ENCODE measurements around the gene UST. TPM values are rescaled to one million over a fixed set of nuclear protein-coding genes. Genes with fewer than 3 reads are reported as not detected.

UST gene
- total RNA-seq, 2 donors from 2014 or later = 24.2 to 30.8 TPM

DNA sequence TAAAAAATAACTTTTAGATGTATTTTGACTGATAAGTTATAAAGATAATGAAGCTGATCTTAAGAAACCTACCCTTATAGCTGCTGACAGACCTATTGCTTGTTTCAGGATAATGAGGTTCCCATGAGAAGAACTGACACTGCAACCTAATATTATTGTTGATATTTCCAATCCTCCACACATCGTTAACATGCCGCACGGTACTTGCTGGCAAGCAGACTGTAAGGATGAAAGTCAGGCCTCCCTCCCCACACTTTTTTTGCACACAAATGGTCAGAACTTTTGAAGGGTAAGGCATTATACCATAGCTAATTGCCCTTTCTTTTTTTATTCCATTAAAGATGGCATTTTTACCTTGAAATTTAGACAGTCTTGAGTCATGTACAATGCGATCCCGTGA is 210.9 kb downstream of the UST start:
- Histone ChIP-seq H3K9me3 (no peaks in the 10 kb centered on the region), H3K27me3 (replicated peaks; ENCODE audit: insufficient read depth) (no peaks in the 10 kb centered on the region), H3K4me1 (ENCODE audit: control insufficient read depth in 1 of 2, low read depth in 2 of 2) (no peaks in the 10 kb centered on the region), H3K36me3 (no peaks in the 10 kb centered on the region), H3K27ac (no peak overlapping the region), H3K4me3 (no peak overlapping the region)
- DNase-seq (ENCODE audit: low spot score) = no peak
- TF ChIP-seq, protein P1, sequence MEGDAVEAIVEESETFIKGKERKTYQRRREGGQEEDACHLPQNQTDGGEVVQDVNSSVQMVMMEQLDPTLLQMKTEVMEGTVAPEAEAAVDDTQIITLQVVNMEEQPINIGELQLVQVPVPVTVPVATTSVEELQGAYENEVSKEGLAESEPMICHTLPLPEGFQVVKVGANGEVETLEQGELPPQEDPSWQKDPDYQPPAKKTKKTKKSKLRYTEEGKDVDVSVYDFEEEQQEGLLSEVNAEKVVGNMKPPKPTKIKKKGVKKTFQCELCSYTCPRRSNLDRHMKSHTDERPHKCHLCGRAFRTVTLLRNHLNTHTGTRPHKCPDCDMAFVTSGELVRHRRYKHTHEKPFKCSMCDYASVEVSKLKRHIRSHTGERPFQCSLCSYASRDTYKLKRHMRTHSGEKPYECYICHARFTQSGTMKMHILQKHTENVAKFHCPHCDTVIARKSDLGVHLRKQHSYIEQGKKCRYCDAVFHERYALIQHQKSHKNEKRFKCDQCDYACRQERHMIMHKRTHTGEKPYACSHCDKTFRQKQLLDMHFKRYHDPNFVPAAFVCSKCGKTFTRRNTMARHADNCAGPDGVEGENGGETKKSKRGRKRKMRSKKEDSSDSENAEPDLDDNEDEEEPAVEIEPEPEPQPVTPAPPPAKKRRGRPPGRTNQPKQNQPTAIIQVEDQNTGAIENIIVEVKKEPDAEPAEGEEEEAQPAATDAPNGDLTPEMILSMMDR (IDR thresholded peaks at IDR 0.05) = no peak
- no peak for ATAC-seq (ENCODE audit: insufficient number of reproducible peaks, low FRiP score, low read depth)

DNA sequence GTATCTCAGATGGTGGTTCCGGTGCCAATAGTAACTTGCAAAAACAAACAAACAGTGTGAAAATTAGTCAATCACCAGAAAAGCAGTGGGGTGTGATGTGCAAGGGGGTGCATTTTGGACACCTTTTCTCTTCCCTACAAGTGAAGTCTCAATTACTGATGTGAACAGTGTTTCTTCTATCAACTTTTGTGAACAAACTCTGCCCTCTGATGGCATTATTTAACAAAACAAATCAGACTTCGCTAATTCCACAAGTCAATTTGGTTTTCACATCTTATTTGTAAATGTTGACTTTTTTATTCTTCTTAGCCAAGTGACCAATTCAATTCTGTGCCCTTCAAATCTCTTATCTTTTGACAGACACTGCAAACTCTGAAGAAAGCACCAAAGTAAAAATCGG is 212.2 kb downstream of the UST start:
- H3K4me1 ChIP-seq (ENCODE audit: control insufficient read depth in 1 of 2, low read depth in 2 of 2) = no peaks in the 10 kb centered on the region
- TF ChIP-seq, protein P1 (IDR thresholded peaks at IDR 0.05) = no peak
- DNase-seq (ENCODE audit: low spot score) (no peak), ATAC-seq (ENCODE audit: insufficient number of reproducible peaks, low FRiP score, low read depth) (no peak)
- no peaks in the 10 kb centered on the region for H3K9me3 ChIP-seq
- no peak overlapping the region for H3K4me3 ChIP-seq
- no peak overlapping the region for H3K27ac ChIP-seq
- no peaks in the 10 kb centered on the region for H3K27me3 ChIP-seq (replicated peaks; ENCODE audit: insufficient read depth)
- H3K36me3 ChIP-seq = no peaks in the 10 kb centered on the region

DNA sequence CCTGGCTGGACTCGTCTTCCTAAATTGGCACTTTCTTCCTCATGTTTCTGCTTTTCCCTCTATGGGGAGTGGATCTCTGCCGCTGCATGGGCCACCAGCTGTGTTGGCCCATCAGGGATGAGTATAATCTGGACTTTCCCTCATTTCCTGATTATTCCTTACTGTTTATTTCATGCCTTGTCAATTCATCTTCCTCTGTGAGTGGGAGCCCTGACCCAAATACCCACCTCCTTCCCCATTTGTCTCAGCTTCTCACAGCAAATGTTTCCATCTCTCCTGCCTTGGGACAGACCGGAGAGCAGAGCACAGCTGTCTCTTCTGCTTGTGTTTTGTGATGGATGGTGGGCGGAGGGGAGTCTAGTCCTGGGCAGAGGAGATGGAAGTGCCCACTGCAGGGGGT is 212.7 kb downstream of the UST start:
- Histone ChIP-seq H3K27me3 (replicated peaks; ENCODE audit: insufficient read depth) (no peaks in the 10 kb centered on the region), H3K36me3 (no peaks in the 10 kb centered on the region), H3K4me1 (ENCODE audit: control insufficient read depth in 1 of 2, low read depth in 2 of 2) (no peaks in the 10 kb centered on the region), H3K9me3 (no peaks in the 10 kb centered on the region), H3K27ac (no peak overlapping the region), H3K4me3 (no peak overlapping the region)
- DNase-seq (ENCODE audit: low spot score) = no peak
- TF ChIP-seq, protein P1 (IDR thresholded peaks at IDR 0.05) = no peak
- ATAC-seq (ENCODE audit: insufficient number of reproducible peaks, low FRiP score, low read depth) = no peak

DNA sequence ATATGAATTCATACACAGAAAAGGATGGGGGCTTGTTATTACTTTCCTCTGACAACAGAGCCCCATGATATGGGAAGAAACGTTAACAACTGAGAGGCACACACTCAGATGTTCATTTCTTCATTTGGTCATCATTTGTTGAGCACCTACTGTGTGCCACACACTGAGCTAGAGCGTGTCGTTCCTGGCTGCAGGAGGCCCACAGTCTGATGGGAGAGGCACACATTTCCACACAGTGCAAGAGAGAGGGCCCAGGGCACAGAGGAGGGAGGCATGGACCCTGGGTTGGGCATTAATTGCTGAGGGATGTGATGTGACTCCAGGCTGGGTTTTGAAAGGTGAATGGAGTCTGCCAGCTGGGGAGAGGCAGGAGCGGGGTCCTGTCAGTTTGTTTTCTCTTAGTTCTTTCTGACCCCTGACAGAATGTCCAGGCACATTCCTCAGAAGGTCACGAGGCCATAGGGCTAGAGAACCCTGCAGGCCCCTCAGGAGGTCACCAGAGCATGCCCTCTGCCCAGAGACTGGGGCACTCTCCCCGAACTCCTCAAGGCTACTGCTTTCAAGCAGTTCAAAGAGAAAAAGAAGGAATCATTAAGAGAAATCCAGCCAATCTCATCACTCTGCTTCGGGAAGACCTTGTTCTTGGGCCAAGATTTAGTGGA is 216.2 kb downstream of the UST start:
- Histone ChIP-seq H3K9me3 (no peaks in the 10 kb centered on the region), H3K4me3 (no peak overlapping the region)
- ATAC-seq (ENCODE audit: insufficient number of reproducible peaks, low FRiP score, low read depth) = no peak

DNA sequence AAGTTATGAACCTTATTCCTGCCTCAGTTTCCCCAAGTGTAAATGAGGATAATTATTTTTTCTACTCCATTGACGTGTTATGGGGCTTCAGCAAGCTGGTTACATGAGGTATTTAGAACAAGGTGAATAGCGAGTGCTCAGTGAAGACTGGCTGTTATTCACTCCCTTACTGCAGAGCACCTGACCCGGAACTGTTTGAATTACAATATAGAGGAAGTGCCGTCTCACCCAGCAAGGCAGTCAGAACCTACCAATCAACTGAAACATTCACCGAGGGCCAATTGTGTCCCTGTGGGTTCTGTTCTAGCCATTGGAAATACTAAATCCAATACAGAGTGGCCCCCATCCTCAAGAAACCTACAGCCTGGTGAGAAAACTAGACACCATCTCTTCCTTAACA is 216.9 kb downstream of the UST start:
- H3K27ac ChIP-seq = no peak overlapping the region
- no peak overlapping the region for H3K4me3 ChIP-seq
- no peaks in the 10 kb centered on the region for H3K9me3 ChIP-seq
- H3K27me3 ChIP-seq (replicated peaks; ENCODE audit: insufficient read depth) = no peaks in the 10 kb centered on the region
- H3K36me3 ChIP-seq = no peaks in the 10 kb centered on the region
- ATAC-seq (ENCODE audit: insufficient number of reproducible peaks, low FRiP score, low read depth) (no peak), DNase-seq (ENCODE audit: low spot score) (no peak)
- H3K4me1 ChIP-seq (ENCODE audit: control insufficient read depth in 1 of 2, low read depth in 2 of 2) = peaks cover 0 to 14% of the 10 kb centered on the region in 2 donors
- TF ChIP-seq, protein P1 (IDR thresholded peaks at IDR 0.05) = no peak

More for the DNA sequence above, 216.2 kb downstream of the UST start:
- no peak for DNase-seq (ENCODE audit: low spot score)
- TF ChIP-seq, protein P1 (IDR thresholded peaks at IDR 0.05) = no peak
- Histone ChIP-seq H3K4me1 (ENCODE audit: control insufficient read depth in 1 of 2, low read depth in 2 of 2) (peaks cover 0 to 7% of the 10 kb centered on the region in 2 donors), H3K36me3 (no peaks in the 10 kb centered on the region), H3K27me3 (replicated peaks; ENCODE audit: insufficient read depth) (no peaks in the 10 kb centered on the region), H3K27ac (no peak overlapping the region)

All from thoracic aorta (tissue), 2 donors.